Uterus (tissue), 2 donors: ENCODE data around the gene OXTR.

Experiments
- CTCF ChIP-seq, 4 experiments: fragments of 200-600 bp in 2 of 4; fragments of 450-650 bp in 2 of 4; sonication (generic) in 2 of 4; IDR thresholded peaks; one replicate each; pipeline ENCODE4 v1.5.1; 2016 to 2019; ENCODE audit warnings: antibody characterized with exemption in 4 of 4, mild to moderate bottlenecking in 2 of 4, moderate library complexity in 1 of 4
- POLR2A ChIP-seq, 2 donors: fragments of 450-650 bp; IDR thresholded peaks; one replicate each; pipeline ENCODE4 v1.6.1; 2016; ENCODE audit warnings: antibody characterized with exemption in 2 of 2, mild to moderate bottlenecking in 1 of 2, moderate library complexity in 1 of 2

- TF ChIP-seq CTCF (IDR thresholded peaks at IDR 0.05), result no peak
- no peak for TF ChIP-seq POLR2A (IDR thresholded peaks at IDR 0.05)
Observed at GRCh38 chr3:8764528-8764927, 4.9 kb downstream of the OXTR start.
